Measurements from ENCODE around the gene CEACAM1.

- TF ChIP-seq CTCF (conservative IDR thresholded peaks at IDR 0.05) (no peak), ZFX (IDR thresholded peaks at IDR 0.05) (no peak)
Observed at GRCh38 chr19:42497492-42498168, 30.7 kb downstream of the CEACAM1 start.

Data from C4-2B (cell line).